Mesenchymal stem cell (in vitro differentiated cells and primary cell): ENCODE measurements around the gene PAX5.

Source experiments
- DNase-seq: peaks from one replicate; pipeline ENCODE4 v3.0.0-alpha.2; 2013
- H2AFZ ChIP-seq: one replicate; pipeline ENCODE4 v1.6.1; 2013; ENCODE audit warnings: low read depth, mild to moderate bottlenecking, control low read depth, inconsistent platforms, low read length, moderate library complexity
- H2AK5ac ChIP-seq: 2 replicates; pipeline ENCODE4 v1.6.1; 2013; ENCODE audit warnings: low read length, moderate library complexity, mild to moderate bottlenecking, inconsistent platforms; ENCODE audit not compliant: severe bottlenecking
- H2BK120ac ChIP-seq: one replicate; pipeline ENCODE4 v1.6.1; 2013; ENCODE audit warnings: low read depth, mild to moderate bottlenecking, inconsistent platforms, low read length, moderate library complexity
- H2BK12ac ChIP-seq, 2 experiments: one replicate each; pipeline ENCODE4 v1.6.1; 2013; ENCODE audit warnings: inconsistent platforms in 2 of 2, low read length in 2 of 2, mild to moderate bottlenecking in 2 of 2, moderate library complexity in 2 of 2, control low read depth in 1 of 2
- H2BK15ac ChIP-seq: one replicate; pipeline ENCODE4 v1.6.1; 2013; ENCODE audit warnings: mild to moderate bottlenecking, low read depth, inconsistent platforms; ENCODE audit not compliant: poor library complexity, severe bottlenecking
- H2BK5ac ChIP-seq: 2 replicates; pipeline ENCODE4 v1.6.1; 2013; ENCODE audit warnings: low read depth, mild to moderate bottlenecking, low read length, control low read depth, inconsistent platforms; ENCODE audit not compliant: poor library complexity, severe bottlenecking
- H3K14ac ChIP-seq, 2 experiments: one replicate each; pipeline ENCODE4 v1.6.1; 2013; ENCODE audit warnings: inconsistent platforms in 2 of 2, low read length in 2 of 2, control low read depth in 1 of 2, mild to moderate bottlenecking in 1 of 2, moderate library complexity in 1 of 2
- H3K18ac ChIP-seq, 2 experiments: one replicate each; pipeline ENCODE4 v1.6.1; 2013; ENCODE audit warnings: inconsistent platforms in 2 of 2, low read length in 2 of 2, control low read depth in 1 of 2, low read depth in 1 of 2, mild to moderate bottlenecking in 1 of 2
- H3K23ac ChIP-seq, 2 experiments: one replicate each; pipeline ENCODE4 v1.6.1; 2013; ENCODE audit warnings: inconsistent platforms in 2 of 2, low read length in 2 of 2, mild to moderate bottlenecking in 2 of 2, moderate library complexity in 2 of 2, control low read depth in 1 of 2
- H3K27ac ChIP-seq: 2 replicates; pipeline ENCODE4 v1.5.1; 2013; ENCODE audit warnings: mild to moderate bottlenecking, moderate library complexity, low read length, control low read depth, inconsistent platforms; ENCODE audit not compliant: poor library complexity, severe bottlenecking
- H3K27me3 ChIP-seq, 2 experiments: 2 replicates each; pipeline versions ENCODE4 v1.6.1 to v1.7.0; 2013; ENCODE audit warnings: low read length in 2 of 2, mild to moderate bottlenecking in 2 of 2, moderate library complexity in 2 of 2, control low read depth in 1 of 2, inconsistent platforms in 1 of 2; ENCODE audit not compliant: control insufficient read depth in 1 of 2, insufficient read depth in 1 of 2
- H3K36me3 ChIP-seq, 2 experiments: 2 replicates each; pipeline versions ENCODE4 v1.6.1 to v1.7.0; 2013; ENCODE audit warnings: low read length in 2 of 2, control low read depth in 1 of 2, inconsistent platforms in 1 of 2, low read depth in 1 of 2, mild to moderate bottlenecking in 1 of 2; ENCODE audit not compliant: insufficient read depth in 2 of 2, control insufficient read depth in 1 of 2
- H3K4ac ChIP-seq, 2 experiments: one replicate each; pipeline ENCODE4 v1.6.1; 2013; ENCODE audit warnings: inconsistent platforms in 2 of 2, low read length in 2 of 2, mild to moderate bottlenecking in 2 of 2, moderate library complexity in 2 of 2, control low read depth in 1 of 2, low read depth in 1 of 2
- H3K4me1 ChIP-seq: 2 replicates; pipeline ENCODE4 v1.6.1; 2013; ENCODE audit warnings: low read depth, low read length, control low read depth; ENCODE audit not compliant: control insufficient read depth, insufficient read depth
- H3K4me2 ChIP-seq: 2 replicates; pipeline ENCODE4 v1.6.1; 2013; ENCODE audit warnings: low read length, mild to moderate bottlenecking, inconsistent platforms; ENCODE audit not compliant: poor library complexity, severe bottlenecking
- H3K4me3 ChIP-seq, 2 experiments: 2 replicates each; pipeline versions ENCODE4 v1.5.1 to v1.7.0; 2013; ENCODE audit warnings: low read length in 2 of 2, mild to moderate bottlenecking in 2 of 2, control low read depth in 1 of 2, low read depth in 1 of 2; ENCODE audit not compliant: insufficient read depth in 1 of 2
- H3K79me1 ChIP-seq: replicated peaks from 2 replicates; pipeline ENCODE4 v1.6.1; 2013; ENCODE audit warnings: mild to moderate bottlenecking, control low read depth, low read length, inconsistent platforms; ENCODE audit not compliant: poor library complexity, severe bottlenecking
- H3K9ac ChIP-seq: 2 replicates; pipeline ENCODE4 v1.7.0; 2013; ENCODE audit warnings: mild to moderate bottlenecking, low read length, moderate library complexity
- H3K9me3 ChIP-seq: 2 replicates; pipeline ENCODE4 v1.7.0; 2013; ENCODE audit warnings: mild to moderate bottlenecking, low read length; ENCODE audit not compliant: control insufficient read depth
- H4K8ac ChIP-seq: one replicate; pipeline ENCODE4 v1.6.1; 2013; ENCODE audit warnings: inconsistent platforms, mild to moderate bottlenecking, low read length, moderate library complexity
- H4K91ac ChIP-seq: one replicate; pipeline ENCODE4 v1.6.1; 2013; ENCODE audit warnings: mild to moderate bottlenecking, low read length, inconsistent platforms
- WGBS: methylation state at CpG from one replicate; pipeline ENCODE4 v1.1.7; 2013; ENCODE audit warnings: mixed read lengths; 5-methylcytosine and 5-hydroxymethylcytosine counted together

The PAX5 gene

DNA sequence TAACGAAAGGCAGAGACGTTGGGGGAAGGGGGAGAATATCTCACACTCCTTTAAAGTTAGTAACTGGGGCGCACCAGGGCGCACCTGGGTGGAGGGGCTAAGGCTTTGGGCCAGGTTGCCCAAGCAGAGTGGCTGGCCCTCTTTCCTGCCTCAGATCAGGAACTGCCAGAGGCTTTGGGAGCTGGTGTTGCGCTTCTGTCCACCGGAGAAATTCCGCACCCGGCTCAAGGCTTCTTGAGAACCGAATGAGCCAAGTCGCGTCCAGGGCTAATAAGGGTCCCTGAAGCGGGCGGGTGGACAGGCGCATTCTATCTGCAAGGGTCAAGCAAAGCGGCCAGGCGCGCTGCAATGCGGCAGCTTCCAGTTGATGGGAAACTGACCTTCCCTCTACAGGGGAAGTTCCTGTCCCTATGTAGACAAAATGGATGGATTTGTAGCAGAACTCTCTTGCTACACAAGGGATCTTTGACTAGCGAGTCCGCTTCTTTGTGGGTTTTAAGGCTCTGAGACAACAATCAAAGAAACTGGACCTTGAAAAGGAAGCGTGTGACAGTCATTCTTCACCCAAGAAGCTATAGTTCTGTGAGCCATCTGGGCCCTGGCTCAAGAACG, 5.5 kb downstream of the PAX5 start:
- H2AK5ac ChIP-seq: no peak overlapping the region
- H3K79me1 ChIP-seq: no peaks in the 10 kb centered on the region
- H3K23ac ChIP-seq: no peak overlapping the region
- no peak overlapping the region for H2BK12ac ChIP-seq
- H3K4ac ChIP-seq: no peak overlapping the region
- peaks cover 99 to 100% of the 10 kb centered on the region in 2 experiments for H3K27me3 ChIP-seq
- no peak overlapping the region for H2BK5ac ChIP-seq
- no peak overlapping the region for H4K8ac ChIP-seq
- H3K9me3 ChIP-seq: peaks cover 8% of the 10 kb centered on the region
- H2BK15ac ChIP-seq: no peak overlapping the region
- H3K18ac ChIP-seq: no peak overlapping the region
- no peak overlapping the region for H2AFZ ChIP-seq
- H3K36me3 ChIP-seq: no peaks in the 10 kb centered on the region
- H3K9ac ChIP-seq: no peak overlapping the region
- H3K4me2 ChIP-seq: no peak overlapping the region
- 18% methylated on average over 22 of the region's 22 CpGs for WGBS
- peaks cover 31% of the 10 kb centered on the region for H3K4me1 ChIP-seq
- no peak overlapping the region for H4K91ac ChIP-seq
- no peak overlapping the region for H3K14ac ChIP-seq
- no peak overlapping the region for H2BK120ac ChIP-seq
- no peak overlapping the region for H3K27ac ChIP-seq
- no peak for DNase-seq
- no peak overlapping the region for H3K4me3 ChIP-seq

DNA sequence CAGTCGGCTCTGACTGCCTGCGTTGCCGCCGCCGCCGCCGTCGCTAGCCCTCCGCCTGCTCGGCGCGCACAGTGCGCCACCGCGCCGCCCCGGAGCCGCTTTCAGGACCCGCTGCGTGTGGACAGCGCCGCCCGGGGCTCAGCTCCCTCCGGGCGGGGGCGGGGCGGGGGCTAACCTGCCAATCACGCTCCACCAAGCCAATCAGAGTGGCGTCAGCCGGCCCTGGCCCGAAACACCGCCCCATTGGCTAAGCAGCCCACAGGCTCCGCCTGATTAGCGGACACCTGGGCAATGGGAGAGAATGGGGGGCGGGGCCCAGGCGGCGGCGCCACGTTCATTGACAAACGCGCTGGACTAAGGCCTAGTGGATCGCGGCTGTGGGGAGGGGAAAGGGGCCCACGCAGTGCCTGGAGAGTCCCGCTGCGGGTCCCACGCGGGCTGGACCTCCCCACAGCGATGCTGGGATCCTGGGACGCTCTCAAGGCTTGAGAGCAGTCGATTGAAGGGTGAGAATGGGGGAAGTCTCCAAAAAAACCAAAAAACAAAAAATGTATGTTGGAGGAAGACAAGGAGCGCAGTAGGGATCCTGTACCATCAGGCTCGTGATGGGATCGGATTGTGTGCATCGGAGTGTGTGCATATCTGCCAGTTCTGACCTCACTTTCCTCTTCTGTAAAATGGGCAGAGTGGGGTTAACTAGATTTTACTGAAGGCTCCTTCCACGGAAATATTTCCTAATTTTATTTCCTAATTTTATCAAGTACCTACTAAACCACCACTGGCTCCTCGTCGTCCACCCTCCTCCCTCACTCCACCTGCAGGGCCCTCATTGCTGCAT, 6.3 kb downstream of the PAX5 start:
- Histone ChIP-seq H4K91ac (no peak overlapping the region), H3K9me3 (peaks cover 8% of the 10 kb centered on the region), H2AFZ (no peak overlapping the region), H3K4me2 (peak overlapping the region; percentile 74), H3K36me3 (no peaks in the 10 kb centered on the region), H3K18ac (no peak overlapping the region), H3K4me3 (peak overlapping the region; percentile 35 to 37), H3K14ac (no peak overlapping the region), H2BK120ac (no peak overlapping the region), H4K8ac (no peak overlapping the region), H3K79me1 (no peaks in the 10 kb centered on the region), H3K27me3 (peaks cover 99 to 100% of the 10 kb centered on the region in 2 experiments), H3K4me1 (peaks cover 31% of the 10 kb centered on the region), H2BK15ac (no peak overlapping the region), H3K4ac (no peak overlapping the region), H2BK5ac (no peak overlapping the region), H3K23ac (no peak overlapping the region), H2AK5ac (no peak overlapping the region), H3K27ac (no peak overlapping the region), H3K9ac (no peak overlapping the region), H2BK12ac (no peak overlapping the region)
- 4% methylated on average over 36 of the region's 58 CpGs for WGBS
- peak; percentile 77 for DNase-seq

DNA sequence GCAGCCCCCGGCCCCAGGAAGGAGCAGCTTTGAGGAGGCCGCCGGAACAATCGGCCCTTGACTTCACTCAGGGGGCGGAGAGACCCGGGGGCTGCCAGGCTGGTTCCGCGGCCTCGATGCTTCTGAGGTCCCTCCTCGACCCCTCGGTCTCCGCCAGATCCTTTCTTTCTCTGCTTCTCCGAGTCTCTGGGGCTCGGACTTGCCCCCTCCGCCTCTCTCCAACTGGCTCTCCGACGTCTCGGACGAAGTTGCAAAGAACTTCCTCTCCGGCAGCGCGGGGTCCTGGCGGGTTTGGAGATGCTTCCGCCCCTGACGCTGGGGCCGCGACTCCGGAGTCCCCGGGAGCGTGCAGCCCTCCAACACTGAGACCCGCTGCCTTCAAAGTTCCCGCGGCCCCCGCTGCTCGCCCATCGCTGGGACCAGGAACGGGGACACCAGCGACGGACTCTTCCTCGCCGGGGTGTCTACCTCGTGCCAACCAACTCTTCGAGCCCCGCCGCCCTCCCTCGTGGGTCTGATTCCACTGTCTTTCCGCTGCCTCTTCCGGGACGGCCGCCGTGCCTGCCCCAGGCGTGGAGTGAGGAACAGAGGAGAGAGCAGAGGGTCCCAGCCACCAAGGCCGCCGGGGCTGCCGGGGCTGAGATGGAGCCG, 7.0 kb downstream of the PAX5 start:
- WGBS: under 1% methylated on average over 38 of the region's 56 CpGs
- no peak overlapping the region for H4K91ac ChIP-seq

More for the DNA sequence above, 7.0 kb downstream of the PAX5 start:
- Histone ChIP-seq H3K27me3 (peaks cover 99 to 100% of the 10 kb centered on the region in 2 experiments), H3K4me1 (peaks cover 31% of the 10 kb centered on the region), H2AK5ac (no peak overlapping the region), H3K4ac (no peak overlapping the region), H3K9ac (no peak overlapping the region), H2AFZ (no peak overlapping the region), H3K23ac (no peak overlapping the region), H4K8ac (no peak overlapping the region), H3K4me2 (peak overlapping the region; percentile 67), H3K18ac (no peak overlapping the region), H3K36me3 (no peaks in the 10 kb centered on the region), H3K27ac (no peak overlapping the region), H2BK5ac (no peak overlapping the region), H3K4me3 (peak overlapping the region in 1 of 2 experiments; percentile 21), H3K9me3 (peaks cover 11% of the 10 kb centered on the region), H2BK120ac (no peak overlapping the region), H2BK12ac (no peak overlapping the region), H3K79me1 (no peaks in the 10 kb centered on the region), H3K14ac (no peak overlapping the region), H2BK15ac (no peak overlapping the region)
- no peak for DNase-seq
